IMR-90 (cell line): Measurements from ENCODE around the gene CLEC4M.

Source experiments
- CTCF ChIP-seq: conservative IDR thresholded peaks from 2 replicates; pipeline ENCODE4 v1.5.1; 2012; ENCODE audit warnings: mild to moderate bottlenecking, low read depth, low read length, improper control_type of control experiment
- POLR2A ChIP-seq: IDR thresholded peaks from 2 replicates; pipeline ENCODE4 v1.6.1; 2012; ENCODE audit warnings: mild to moderate bottlenecking, low read depth, low read length
- RFX5 ChIP-seq: IDR thresholded peaks from 2 replicates; pipeline ENCODE4 v1.8.0; 2012; ENCODE audit warnings: low read depth, mild to moderate bottlenecking, low read length, moderate library complexity

GRCh38 chr19:7744199-7744786 is 18.8 kb upstream of the CLEC4M start:
- no peak for TF ChIP-seq POLR2A
- no peak for TF ChIP-seq CTCF
- TF ChIP-seq RFX5 = no peak
